HG02642 (cell line): ENCODE measurements around the gene IDH3A.

ENCODE experiments used
- ATAC-seq: cut with Tn5 transposase; IDR thresholded peaks from one replicate; pipeline ENCODE4 v1.9.1; 2021; ENCODE audit warnings: mild to moderate bottlenecking; ENCODE audit not compliant: unreplicated experiment, poor library complexity

IDH3A gene

DNA sequence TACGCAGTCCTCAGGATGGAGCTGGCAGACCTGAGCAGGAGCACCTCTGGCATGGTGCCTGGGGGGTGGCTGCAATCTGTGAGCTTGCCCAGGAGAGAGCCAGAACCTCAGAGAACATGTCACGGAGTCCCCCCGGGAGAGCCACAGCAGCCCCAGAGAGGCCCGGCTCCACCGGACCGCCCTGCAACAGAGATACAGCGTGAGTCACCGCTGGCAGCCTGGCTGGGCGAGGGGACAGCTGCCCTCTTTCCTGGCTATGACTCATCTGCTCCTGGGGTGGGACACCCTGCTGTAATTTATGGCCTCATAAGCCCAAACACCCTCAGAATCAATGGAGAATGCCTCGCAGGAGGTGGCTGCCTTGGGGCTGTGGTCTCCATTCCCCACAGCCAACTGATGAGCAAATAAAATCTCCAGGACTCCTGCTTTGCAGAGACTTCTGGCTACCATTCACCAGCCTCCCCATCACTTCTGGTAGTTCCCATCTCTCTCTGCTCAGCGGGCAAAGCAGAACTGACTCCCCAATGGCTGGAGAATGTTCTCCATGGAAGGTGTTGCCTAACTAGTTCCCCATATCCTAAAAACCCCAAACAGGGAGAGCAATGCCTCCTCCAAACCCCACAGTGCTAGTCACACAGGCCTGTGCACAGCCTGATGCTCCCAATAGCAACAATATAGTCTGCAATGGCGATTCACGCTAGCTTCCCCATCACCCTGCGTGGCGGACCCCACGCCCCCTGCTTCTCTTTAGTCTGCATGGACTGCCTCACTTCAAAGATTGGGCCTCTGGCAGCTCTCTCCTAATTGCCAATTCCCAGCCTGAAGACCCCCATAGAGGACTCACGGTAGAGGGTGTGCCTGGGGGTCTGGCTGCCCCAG is 63.6 kb downstream of the IDH3A start:
- ATAC-seq: no peak

DNA sequence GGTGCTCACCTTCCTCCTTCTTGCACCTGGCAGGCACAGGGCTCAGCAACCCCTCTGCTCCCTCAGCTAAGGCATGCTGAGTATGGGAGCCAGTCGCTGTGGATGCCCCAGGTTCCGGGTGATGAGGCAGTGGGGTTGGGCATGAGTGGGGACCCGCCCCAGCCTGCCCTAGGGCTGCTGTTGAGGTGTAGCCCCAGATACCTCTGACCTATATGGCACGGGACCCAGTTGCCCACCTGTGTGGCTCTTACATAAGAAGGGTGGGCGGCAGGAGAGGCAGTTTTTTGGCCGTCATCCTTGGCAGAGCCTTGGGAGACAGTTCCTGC is 64.2 kb downstream of the IDH3A start:
- ATAC-seq: no peak

DNA sequence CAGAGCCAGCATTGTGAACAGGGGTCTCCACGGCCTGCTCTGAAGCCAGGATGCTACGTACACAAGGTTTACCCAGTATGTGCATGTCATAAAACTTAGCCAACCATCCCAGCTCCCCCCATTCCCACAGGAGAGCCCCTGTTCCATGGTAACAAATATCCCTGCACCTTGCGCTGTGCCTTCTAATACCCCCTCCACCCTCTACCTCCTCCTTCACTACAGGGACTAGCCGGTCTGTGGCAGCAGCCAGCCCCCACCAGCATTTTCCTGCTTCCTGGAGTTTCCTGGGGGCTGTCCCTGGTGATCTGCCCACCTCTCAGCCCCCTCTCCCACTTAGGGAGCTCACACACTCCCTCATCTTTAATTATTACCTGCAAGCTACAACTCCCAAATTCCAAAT is 64.8 kb downstream of the IDH3A start:
- no peak for ATAC-seq

DNA sequence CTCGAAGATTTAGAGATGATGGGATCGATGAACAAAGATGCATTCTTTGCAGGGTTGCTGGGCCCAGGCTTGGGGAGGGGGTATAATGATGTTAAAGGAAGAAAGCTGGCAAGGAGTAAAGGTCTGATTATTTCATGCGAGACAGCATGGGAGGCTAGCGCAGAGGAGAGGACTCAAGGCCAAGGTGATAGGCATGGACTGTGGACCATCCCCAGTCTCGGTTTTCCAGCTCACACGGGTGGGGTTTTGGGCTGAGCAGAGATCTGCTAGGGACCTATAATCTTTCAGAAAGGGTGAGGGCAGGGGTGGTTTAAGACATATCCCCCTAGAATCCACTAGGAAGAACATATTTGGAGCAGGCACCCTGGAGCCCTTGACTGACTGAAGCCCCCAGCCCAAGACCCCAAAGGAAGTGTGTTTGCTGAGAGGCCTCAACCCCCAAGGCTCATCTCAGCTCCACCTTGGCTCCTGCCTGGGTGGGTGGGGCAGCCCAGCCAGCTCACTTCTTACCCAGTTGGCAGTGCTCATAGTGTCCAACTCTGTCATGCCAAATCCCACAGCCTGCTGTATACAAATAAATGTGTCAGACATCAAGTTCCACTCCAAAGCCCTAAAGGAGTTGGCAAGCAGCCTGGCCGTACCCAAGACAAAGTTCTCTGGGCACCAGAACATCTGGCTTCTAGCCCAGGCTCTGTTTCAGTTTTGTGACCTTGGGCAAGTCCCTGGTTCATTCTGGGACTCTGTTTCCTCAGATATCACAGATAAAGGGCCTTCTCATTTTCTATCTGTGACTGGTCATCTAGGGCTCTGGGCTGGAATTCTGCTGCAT is 67.3 kb downstream of the IDH3A start:
- ATAC-seq: no peak

DNA sequence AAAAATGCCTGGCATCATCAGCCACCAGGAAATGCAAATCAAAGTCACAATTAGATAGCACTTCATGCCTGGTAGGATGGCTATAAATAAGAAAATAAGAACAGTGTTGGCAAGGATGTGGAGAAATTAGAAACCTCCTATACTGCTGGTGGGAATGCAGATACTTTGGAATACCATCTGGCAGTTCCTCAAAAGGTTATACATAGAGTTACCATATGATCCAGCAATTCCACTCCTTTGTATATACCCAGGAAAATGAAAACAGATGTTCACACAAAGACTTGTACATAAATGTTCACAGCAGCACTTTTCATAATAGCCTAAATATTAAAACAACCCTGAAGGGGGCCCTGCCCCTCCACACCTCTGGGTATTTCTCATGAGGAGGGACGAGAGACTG is 71.6 kb downstream of the IDH3A start:
- ATAC-seq: no peak
